HG03571 (cell line): ENCODE measurements around the gene DLGAP1.
"Not testable (repeated sequence)": the region's sequence is repeated elsewhere in the genome, so short reads cannot be mapped to it uniquely, and the experiment has no call there.

Experiments used
- ATAC-seq: cut with Tn5 transposase; IDR thresholded peaks from one replicate; pipeline ENCODE4 v1.9.1; 2021; ENCODE audit not compliant: unreplicated experiment

Gene DLGAP1

GRCh38 chr18:4391859-4392258 lies 63.2 kb downstream of the DLGAP1 start:
- ATAC-seq: no peak

DNA sequence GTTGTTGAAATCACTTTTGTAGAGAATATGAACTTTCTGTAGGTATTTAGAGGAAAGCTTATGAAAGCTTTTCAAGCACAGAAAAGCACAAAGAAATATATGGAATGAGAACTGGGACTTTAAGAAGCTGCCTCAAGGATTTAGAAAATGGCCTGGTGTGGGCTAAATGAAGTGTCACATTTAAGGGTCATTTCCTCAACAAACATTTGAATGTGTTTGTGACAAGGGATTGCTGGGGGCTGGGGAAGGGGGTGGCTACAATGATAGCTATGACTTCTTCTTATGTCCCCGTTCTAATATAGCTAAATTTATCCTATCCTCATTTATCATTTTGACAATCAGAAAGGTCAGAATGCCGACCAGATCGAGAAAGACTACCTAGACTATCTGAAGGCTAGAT lies 69.2 kb downstream of the DLGAP1 start:
- no peak for ATAC-seq

DNA sequence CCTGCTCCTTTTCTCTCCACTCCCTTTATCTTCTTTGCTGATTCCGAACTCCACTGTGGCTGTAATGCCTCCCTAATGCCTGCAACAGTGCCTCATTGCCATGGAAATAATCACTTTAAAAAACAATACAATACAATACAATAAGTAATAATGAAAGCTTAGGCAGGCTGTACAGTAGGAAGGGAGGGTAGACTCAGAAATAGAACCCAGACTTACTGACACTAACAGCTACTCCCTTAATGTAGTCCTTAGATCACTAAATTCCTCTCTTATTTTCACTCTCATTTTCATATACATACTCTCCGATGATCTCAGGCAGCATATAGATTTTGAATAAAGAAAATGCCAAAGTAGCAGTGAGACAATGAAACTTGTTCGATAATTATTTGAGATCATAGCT lies 70.2 kb downstream of the DLGAP1 start:
- no peak for ATAC-seq

GRCh38 chr18:4374564-4374963 lies 80.5 kb downstream of the DLGAP1 start:
- ATAC-seq: no peak

DNA sequence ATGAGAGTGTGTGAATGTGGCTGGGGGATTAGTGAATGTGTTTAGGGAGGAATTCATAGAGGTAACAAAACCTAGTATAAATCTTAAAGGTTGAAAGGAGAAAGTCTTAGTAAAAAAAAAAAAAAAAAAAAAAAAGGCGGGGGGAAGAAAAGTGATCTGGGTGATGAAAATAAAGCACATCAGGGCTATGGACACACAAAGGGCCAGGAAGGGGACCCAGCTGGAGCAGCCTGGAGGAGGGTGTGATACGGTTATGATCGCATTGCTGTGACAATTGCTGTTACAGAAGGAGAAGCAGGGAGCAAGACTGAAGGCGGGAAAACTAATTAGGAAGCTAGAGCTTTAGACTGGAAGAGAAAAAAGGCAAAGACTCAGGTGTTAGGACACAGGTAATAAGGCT lies 85.4 kb downstream of the DLGAP1 start:
- no peak for ATAC-seq

DNA sequence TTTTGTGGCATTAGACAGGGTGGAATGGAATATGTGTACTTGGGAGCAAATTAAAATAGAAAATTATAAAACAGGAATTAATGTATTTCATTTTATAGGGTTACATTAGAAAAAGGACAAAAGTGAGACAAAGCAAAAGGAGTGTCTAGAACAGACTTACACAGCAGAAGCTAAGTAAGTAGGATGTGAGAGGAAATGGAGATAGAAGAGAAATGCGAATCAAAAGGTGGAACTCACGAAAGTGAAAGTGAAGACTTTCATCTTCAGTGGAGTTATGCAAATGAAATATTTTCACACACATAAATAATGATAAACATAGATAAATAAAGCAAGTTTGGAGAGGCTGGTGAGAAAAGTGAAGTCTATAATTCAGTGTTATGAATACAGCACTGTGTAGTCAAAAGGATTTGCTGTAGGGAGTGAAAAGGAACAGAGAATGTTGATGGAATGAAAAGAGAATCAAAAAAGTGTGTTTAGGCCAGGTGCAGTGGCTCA lies 94.8 kb downstream of the DLGAP1 start:
- no peak for ATAC-seq

DNA sequence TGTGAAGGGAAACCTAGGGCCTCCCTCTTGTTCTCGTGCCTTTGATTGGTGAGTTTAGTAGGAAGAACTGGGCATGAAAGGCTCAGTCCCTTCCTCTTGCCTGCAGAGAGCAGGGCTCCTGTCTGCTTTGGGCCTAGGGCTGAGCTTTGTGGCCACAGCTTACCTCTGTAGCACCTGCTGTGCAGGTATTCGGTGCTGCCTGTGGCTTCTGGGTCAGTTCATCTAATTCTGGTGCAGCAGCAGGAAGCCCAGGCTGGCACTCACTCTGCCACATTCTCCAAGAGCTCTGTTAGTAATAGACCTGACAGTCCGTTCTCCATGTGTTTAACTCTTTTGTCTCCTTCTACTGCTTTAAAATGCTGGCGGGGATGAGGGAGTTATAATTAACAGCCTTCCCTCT lies 96.5 kb downstream of the DLGAP1 start:
- no peak for ATAC-seq

GRCh38 chr18:4357579-4357978 lies 97.5 kb downstream of the DLGAP1 start:
- ATAC-seq: no peak

GRCh38 chr18:4356929-4357328 lies 98.2 kb downstream of the DLGAP1 start:
- no peak for ATAC-seq

DNA sequence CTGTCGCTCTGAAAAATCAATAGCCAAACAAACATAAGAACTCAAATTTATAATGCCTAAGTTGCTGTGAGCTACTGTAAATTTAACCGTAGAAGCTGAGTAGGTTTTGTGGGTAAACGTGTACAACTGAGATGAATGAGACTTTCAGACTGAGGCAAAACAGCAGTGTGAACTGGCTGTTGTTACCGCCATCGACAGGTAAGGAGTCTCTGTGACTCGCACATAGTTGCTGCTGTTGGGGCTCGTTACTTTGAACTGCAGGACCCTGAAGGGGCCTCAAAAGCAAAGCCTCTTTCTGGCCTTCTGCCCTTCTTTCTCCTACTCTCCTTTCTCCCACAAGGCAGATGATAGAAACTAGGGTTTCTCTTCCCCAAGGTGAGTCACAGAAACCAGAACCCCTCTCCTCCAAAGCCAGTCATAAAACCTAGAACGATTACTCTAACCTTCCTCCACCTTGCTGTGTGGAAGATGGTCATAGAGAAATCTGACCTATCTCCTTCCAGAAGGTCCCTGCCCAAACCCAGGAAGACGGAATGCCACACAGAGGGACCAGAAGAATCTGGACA lies 101.2 kb downstream of the DLGAP1 start:
- ATAC-seq: no peak

GRCh38 chr18:4352746-4353551 lies 102.2 kb downstream of the DLGAP1 start:
- ATAC-seq: no peak

DNA sequence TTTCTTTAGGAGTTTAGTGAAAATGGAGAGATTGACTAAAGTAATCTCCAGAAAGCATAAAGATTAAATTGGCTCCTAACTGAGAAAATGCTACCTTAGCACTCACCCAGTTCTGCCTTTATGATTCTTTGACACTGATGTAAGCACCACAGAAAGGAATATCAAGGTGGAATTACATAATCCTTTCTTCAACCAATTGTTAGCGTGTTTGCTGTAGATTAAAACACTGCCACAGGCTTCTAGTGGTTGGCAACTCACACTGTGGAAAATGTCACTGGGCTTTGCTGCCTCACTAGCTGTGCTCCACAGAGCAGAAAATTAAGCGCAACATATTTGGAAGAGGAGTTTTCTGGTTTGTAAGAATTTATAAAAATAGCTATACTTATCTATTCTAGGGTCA lies 104.1 kb downstream of the DLGAP1 start:
- ATAC-seq: no peak

- ATAC-seq: no peak
Measured at GRCh38 chr18:4335386-4335785, 119.7 kb downstream of the DLGAP1 start.

- no peak for ATAC-seq
Measured at GRCh38 chr18:4333043-4333442, 122.1 kb downstream of the DLGAP1 start.

DNA sequence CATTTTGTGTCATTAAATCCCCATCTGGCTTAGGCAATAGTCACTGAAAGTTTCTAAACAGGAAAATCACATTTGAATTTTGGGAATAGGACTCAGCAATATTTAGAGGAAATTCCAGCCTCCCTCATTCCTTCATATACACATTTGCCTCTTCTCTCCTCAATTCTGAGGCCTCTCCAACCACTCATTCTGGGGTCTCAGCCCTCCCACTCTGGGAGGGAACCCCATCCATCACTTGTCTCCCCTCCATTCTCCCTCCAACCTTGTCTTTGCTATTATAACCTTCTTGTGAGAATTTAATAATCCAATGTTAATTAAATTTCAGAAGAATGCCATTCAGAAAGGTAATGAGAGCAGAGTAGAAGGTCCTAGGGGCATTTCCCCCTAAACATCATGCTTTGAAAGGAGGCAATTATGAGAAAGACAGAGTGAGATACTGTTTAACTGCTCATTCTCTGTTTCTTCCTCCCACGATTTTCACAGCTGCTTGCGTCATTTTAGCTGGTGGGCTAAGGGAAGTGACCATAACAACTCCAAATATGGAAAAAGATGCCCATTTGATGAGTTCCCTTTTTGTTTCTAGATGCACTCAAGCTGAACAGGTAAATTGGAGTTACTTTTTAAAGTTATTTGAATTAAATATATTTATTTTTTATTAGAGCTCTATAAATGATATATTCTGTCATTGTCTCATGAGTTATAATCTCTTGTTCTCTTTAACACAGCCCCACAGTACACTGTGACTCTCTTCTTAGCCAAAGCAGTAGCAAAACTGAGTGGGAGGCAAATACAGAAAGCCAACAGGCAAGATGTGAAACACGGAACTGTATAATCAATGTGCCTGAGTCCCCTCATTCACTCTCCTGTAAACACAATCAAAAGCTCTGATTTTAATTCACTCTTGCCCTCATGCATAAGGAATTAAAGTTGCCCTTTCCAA lies 135.1 kb downstream of the DLGAP1 start:
- no peak for ATAC-seq

DNA sequence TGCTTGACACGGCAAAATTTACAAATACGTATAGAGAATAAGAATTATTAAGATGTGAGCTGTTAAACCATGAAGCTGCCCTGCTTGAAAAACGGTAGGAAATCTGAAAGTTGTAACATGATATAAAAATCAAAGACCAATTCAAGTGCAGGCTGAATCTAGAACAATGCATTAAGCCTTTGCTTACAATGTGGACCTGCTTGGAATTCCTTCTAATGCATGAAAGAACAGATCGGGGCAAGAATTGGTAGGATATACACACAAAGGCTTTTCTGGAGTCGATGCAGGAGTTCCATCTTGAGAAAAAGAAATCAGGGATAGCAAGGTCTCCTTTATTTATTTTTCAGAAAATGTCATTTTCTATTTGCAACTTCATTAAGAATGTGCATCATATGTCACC lies 136.8 kb downstream of the DLGAP1 start:
- ATAC-seq: no peak

DNA sequence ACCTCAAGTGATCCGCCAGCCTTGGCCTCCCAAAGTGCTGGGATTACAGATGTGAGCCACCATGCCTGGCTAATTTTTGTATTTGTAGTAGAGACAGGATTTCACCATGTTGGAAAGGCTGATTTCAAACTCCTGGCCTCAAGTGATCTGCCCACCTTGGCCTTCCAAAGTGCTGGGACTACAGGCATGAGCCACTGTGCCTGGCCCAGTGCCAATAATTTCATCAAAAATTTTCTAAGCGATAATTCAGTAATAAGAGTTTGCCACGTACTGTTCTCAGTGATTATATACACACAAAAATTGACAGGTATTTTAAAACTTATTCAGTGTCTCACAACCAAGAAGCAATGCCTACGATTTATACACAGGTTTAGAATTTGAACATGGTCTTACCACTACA lies 143.2 kb downstream of the DLGAP1 start:
- not testable (repeated sequence) for ATAC-seq

- ATAC-seq: no peak
Measured at GRCh38 chr18:4311136-4311535, 144.0 kb downstream of the DLGAP1 start.

DNA sequence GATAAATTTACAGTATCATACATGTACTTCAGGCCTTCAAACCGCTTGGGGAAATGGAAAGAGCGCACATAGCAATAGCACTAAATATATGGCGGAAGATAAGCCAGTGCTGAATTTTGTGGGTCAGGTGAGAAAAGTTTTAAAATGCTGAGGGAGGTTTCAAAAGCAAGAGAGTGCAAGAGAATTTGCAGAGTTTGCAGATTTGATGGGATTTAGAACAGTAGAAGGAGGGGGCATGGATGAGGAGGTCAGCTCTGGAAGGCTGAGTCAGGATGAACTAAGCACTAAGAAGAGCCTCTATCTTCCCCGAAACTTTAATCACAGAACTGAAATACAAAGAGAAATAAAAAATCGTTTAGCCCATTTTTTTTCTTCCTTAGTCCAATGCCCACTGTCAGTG lies 145.9 kb downstream of the DLGAP1 start:
- ATAC-seq: no peak

GRCh38 chr18:4308576-4308975 lies 146.5 kb downstream of the DLGAP1 start:
- ATAC-seq: no peak

DNA sequence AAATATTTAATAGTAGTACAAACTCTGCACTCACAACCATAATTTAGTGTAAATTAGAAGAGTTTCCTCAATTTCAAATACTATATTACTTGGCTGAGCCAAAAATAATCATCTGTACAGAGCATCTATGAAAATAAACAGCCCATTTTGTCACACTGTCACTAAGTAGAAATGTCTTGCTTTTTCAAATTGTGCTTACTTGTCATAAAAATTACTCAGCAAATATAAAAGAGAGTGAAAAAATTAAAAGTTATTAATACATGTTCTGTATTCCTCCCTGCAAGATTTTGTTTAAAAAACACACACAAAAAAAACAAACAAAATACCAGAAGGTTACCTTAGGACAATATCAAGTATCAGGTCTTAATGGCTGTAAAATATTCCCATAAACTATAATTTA lies 155.7 kb downstream of the DLGAP1 start:
- no peak for ATAC-seq

GRCh38 chr18:4293337-4293736 lies 161.8 kb downstream of the DLGAP1 start:
- no peak for ATAC-seq
